ENCODE results near the gene PDZD4. TPM values are rescaled to one million over a fixed set of nuclear protein-coding genes. Genes with fewer than 3 reads are reported as not detected.

Gene PDZD4
- total and polyA plus RNA-seq, 9 of the 15 experiments (the other 6 are each of a cell fraction or from before 2014, with no cell fraction given), result 0.05 to 0.38 (median 0.07) TPM; not detected in 5

DNA sequence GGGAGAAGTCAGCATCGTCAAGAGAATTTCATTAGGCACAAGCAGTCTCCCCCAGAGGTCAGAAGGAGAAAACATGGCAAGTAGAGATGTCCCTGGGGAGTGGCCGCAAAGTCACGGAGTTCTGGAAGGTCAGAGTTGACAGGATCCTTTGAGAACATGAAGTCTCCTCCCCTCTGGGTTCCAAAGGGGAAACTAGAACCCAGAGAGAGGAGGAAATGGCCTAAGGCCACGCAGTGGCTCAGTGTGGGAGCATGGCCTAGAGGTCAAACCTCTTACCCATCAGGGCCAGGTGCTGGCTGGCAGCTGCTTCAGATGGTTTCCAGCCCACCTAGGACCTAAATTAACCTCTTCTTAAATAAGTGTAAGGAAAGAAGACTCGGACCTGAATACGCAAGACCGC is 37.1 kb downstream of the PDZD4 start:
- peak overlapping the region; percentile 90 for H3K4me2 ChIP-seq (ENCODE audit: insufficient read depth, low read length)
- TF ChIP-seq SRSF9 (IDR thresholded peaks at IDR 0.05; ENCODE audit: borderline replicate concordance, low read depth, low read length) (no peak), NR2C1 (IDR thresholded peaks at IDR 0.05) (peak; percentile 67), NR2C1 (tag; IDR thresholded peaks at IDR 0.05) (peak; percentile 75), SIN3A (IDR thresholded peaks at IDR 0.05; ENCODE audit: borderline replicate concordance in 2 of 2, control insufficient read depth in 1 of 2, low read depth in 2 of 2, low read length in 2 of 2) (peak in 1 of 2 experiments; percentile 11; a peak in 1 of 4 replicates), L3MBTL2 (IDR thresholded peaks at IDR 0.05) (no peak), MAFK (IDR thresholded peaks at IDR 0.05; ENCODE audit: low read length) (no peak), YY1 (IDR thresholded peaks at IDR 0.05; ENCODE audit: borderline replicate concordance in 1 of 3, control insufficient read depth in 1 of 3, extremely low read depth in 1 of 3, insufficient read depth in 3 of 3, insufficient read length in 1 of 3, insufficient replicate concordance in 2 of 3, low read depth in 1 of 3, low read length in 2 of 3) (peak in 1 of 3 experiments; percentile 32), TAF9B (IDR thresholded peaks at IDR 0.05; ENCODE audit: partially characterized antibody) (no peak), ESRRA (IDR thresholded peaks at IDR 0.05; ENCODE audit: borderline replicate concordance, low read depth) (peak; percentile 56; the same call in 1 of the 2 replicates), NR2C2 (CRISPR knock-in tag; IDR thresholded peaks at IDR 0.05) (no peak), NR2C2 (tag; IDR thresholded peaks at IDR 0.05) (peak; percentile 80), HLTF (IDR thresholded peaks at IDR 0.05) (no peak)
- TF ChIP-seq, protein P1, sequence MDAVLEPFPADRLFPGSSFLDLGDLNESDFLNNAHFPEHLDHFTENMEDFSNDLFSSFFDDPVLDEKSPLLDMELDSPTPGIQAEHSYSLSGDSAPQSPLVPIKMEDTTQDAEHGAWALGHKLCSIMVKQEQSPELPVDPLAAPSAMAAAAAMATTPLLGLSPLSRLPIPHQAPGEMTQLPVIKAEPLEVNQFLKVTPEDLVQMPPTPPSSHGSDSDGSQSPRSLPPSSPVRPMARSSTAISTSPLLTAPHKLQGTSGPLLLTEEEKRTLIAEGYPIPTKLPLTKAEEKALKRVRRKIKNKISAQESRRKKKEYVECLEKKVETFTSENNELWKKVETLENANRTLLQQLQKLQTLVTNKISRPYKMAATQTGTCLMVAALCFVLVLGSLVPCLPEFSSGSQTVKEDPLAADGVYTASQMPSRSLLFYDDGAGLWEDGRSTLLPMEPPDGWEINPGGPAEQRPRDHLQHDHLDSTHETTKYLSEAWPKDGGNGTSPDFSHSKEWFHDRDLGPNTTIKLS (IDR thresholded peaks at IDR 0.05; ENCODE audit: borderline replicate concordance, low read depth), result peak; percentile 53; the same call in 1 of the 2 replicates
- TF ChIP-seq, protein P2, sequence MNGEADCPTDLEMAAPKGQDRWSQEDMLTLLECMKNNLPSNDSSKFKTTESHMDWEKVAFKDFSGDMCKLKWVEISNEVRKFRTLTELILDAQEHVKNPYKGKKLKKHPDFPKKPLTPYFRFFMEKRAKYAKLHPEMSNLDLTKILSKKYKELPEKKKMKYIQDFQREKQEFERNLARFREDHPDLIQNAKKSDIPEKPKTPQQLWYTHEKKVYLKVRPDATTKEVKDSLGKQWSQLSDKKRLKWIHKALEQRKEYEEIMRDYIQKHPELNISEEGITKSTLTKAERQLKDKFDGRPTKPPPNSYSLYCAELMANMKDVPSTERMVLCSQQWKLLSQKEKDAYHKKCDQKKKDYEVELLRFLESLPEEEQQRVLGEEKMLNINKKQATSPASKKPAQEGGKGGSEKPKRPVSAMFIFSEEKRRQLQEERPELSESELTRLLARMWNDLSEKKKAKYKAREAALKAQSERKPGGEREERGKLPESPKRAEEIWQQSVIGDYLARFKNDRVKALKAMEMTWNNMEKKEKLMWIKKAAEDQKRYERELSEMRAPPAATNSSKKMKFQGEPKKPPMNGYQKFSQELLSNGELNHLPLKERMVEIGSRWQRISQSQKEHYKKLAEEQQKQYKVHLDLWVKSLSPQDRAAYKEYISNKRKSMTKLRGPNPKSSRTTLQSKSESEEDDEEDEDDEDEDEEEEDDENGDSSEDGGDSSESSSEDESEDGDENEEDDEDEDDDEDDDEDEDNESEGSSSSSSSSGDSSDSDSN (IDR thresholded peaks at IDR 0.05; ENCODE audit: borderline replicate concordance in 1 of 2, low read depth in 2 of 2, low read length in 2 of 2), result no peak
- TF ChIP-seq, protein P3, sequence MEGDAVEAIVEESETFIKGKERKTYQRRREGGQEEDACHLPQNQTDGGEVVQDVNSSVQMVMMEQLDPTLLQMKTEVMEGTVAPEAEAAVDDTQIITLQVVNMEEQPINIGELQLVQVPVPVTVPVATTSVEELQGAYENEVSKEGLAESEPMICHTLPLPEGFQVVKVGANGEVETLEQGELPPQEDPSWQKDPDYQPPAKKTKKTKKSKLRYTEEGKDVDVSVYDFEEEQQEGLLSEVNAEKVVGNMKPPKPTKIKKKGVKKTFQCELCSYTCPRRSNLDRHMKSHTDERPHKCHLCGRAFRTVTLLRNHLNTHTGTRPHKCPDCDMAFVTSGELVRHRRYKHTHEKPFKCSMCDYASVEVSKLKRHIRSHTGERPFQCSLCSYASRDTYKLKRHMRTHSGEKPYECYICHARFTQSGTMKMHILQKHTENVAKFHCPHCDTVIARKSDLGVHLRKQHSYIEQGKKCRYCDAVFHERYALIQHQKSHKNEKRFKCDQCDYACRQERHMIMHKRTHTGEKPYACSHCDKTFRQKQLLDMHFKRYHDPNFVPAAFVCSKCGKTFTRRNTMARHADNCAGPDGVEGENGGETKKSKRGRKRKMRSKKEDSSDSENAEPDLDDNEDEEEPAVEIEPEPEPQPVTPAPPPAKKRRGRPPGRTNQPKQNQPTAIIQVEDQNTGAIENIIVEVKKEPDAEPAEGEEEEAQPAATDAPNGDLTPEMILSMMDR (IDR thresholded peaks at IDR 0.05 in 2 of 3, conservative IDR thresholded peaks at IDR 0.05 in 1 of 3; ENCODE audit: insufficient read depth in 2 of 3, low read depth in 1 of 3, low read length in 3 of 3), result no peak
- intact Hi-C loops (cut with micrococcal nuclease), result no loop called here
- WGBS (ENCODE audit: insufficient coverage, low coverage, missing lambda C conversion rate), result 0% methylated on average over 4 of the region's 7 CpGs
- POLR2A ChIA-PET, result interaction anchor here (0.5 to 1.5 kb wide), 4 partner anchors 9 to 85 kb away, joined by 3 read pairs; no protein-coding TSS in a partner anchor
- peaks cover 66% of the 10 kb centered on the region; the same call in 2 of the 3 replicates for H3K36me3 ChIP-seq (ENCODE audit: control insufficient read depth, insufficient read depth, low read length)
- peak overlapping the region; percentile 98; the same call in 1 of the 2 replicates for H2AFZ ChIP-seq (ENCODE audit: low read depth, low read length)
- in situ Hi-C loops (cut with MboI), result no loop called here
- CTCF ChIA-PET (ENCODE audit: low intra/inter-chr PET ratio), result no interaction called here
- H3K9me3 ChIP-seq (replicated peaks; ENCODE audit: control insufficient read depth, insufficient read depth, low read depth, low read length), result no peaks in the 10 kb centered on the region
- peak; percentile 31 for ATAC-seq
- H4K20me1 ChIP-seq (replicated peaks; ENCODE audit: control insufficient read depth, insufficient read depth, low read length), result no peaks in the 10 kb centered on the region; the same call in 1 of the 2 replicates
- no peaks in the 10 kb centered on the region for H3K27me3 ChIP-seq (ENCODE audit: control insufficient read depth in 2 of 2, insufficient read depth in 2 of 2, low read length in 2 of 2)
- peaks cover 3% of the 10 kb centered on the region for H3K9me1 ChIP-seq (ENCODE audit: control insufficient read depth, insufficient read depth, low read length)
- no TSS peak for BruUV-seq (replicated peaks)
- FAIRE-seq, result no peak
- peaks cover 61% of the 10 kb centered on the region for H3K79me2 ChIP-seq (ENCODE audit: control insufficient read depth, insufficient read depth, low read length)
- peak overlapping the region; percentile 96 for H3K27ac ChIP-seq (ENCODE audit: extremely low read depth, low read depth, low read length)
- peaks cover 33 to 68% of the 10 kb centered on the region in 2 experiments for H3K4me1 ChIP-seq (replicated peaks in 1 of 2; ENCODE audit: control insufficient read depth in 2 of 2, insufficient read depth in 2 of 2, low read length in 2 of 2)
- DNase-seq (ENCODE audit: extremely low read depth in 1 of 4, low spot score in 3 of 4), result peak in 3 of 4 experiments; percentile 24 to 65 (median 28)
- peak overlapping the region; percentile 93 to 100 for H3K9ac ChIP-seq (ENCODE audit: insufficient read depth in 1 of 2, low read depth in 2 of 2, low read length in 2 of 2)
- peak overlapping the region; percentile 78 for H3K4me3 ChIP-seq

Data from K562 (cell line).